ENCODE data around the gene UXS1. TPM values are rescaled to one million over a fixed set of nuclear protein-coding genes. Genes with fewer than 3 reads are reported as not detected.

UXS1 gene
- total RNA-seq, 1 donor from 2014 or later: 60.0 TPM

- Histone ChIP-seq H3K4me1 (peaks cover 35% of the 10 kb centered on the region), H3K27me3 (ENCODE audit: low read depth) (no peaks in the 10 kb centered on the region), H3K36me3 (no peaks in the 10 kb centered on the region), H3K9me3 (no peaks in the 10 kb centered on the region), H3K4me3 (no peak overlapping the region), H3K27ac (peak overlapping the region; percentile 33)
- DNase-seq: no peak
- TF ChIP-seq, protein P1, sequence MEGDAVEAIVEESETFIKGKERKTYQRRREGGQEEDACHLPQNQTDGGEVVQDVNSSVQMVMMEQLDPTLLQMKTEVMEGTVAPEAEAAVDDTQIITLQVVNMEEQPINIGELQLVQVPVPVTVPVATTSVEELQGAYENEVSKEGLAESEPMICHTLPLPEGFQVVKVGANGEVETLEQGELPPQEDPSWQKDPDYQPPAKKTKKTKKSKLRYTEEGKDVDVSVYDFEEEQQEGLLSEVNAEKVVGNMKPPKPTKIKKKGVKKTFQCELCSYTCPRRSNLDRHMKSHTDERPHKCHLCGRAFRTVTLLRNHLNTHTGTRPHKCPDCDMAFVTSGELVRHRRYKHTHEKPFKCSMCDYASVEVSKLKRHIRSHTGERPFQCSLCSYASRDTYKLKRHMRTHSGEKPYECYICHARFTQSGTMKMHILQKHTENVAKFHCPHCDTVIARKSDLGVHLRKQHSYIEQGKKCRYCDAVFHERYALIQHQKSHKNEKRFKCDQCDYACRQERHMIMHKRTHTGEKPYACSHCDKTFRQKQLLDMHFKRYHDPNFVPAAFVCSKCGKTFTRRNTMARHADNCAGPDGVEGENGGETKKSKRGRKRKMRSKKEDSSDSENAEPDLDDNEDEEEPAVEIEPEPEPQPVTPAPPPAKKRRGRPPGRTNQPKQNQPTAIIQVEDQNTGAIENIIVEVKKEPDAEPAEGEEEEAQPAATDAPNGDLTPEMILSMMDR (IDR thresholded peaks at IDR 0.05): no peak
- intact Hi-C loops (cut with DNase I): no loop called here
- no peak for ATAC-seq
These were observed 20.0 kb downstream of the UXS1 start for GRCh38 chr2:106174056-106174455.

- intact Hi-C loops (cut with DNase I): no loop called here
- TF ChIP-seq, protein P1 (IDR thresholded peaks at IDR 0.05): no peak
- Histone ChIP-seq H3K4me3 (no peak overlapping the region), H3K4me1 (peaks cover 44% of the 10 kb centered on the region), H3K36me3 (no peaks in the 10 kb centered on the region), H3K27ac (no peak overlapping the region), H3K27me3 (ENCODE audit: low read depth) (no peaks in the 10 kb centered on the region), H3K9me3 (no peaks in the 10 kb centered on the region)
- DNase-seq (no peak), ATAC-seq (no peak)
These were observed 21.5 kb downstream of the UXS1 start for GRCh38 chr2:106172649-106173048.

DNA sequence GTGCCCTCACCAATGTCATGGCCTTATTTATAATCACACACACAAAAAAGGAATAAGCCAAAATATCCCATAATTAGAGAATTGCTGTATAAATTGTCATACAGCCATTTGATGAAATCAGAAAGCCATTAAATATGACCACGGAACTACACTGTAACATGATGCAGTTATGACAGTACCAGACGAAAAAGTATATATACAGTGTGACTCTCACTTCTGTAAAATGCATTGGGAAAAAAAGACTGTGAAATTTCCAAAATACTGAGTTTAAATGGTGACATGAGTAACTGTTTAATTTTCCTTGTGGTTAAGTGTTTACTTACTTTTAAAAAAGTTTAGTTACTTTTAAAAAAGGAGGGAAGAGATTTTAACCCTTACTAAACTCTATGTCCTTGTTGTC lies 25.4 kb downstream of the UXS1 start:
- DNase-seq (no peak), ATAC-seq (peak in 1 of 2 donors; percentile 37)
- Histone ChIP-seq H3K36me3 (no peaks in the 10 kb centered on the region), H3K9me3 (no peaks in the 10 kb centered on the region), H3K27ac (no peak overlapping the region), H3K4me3 (no peak overlapping the region), H3K4me1 (peaks cover 26% of the 10 kb centered on the region), H3K27me3 (ENCODE audit: low read depth) (no peaks in the 10 kb centered on the region)
- intact Hi-C loops (cut with DNase I): no loop called here
- TF ChIP-seq, protein P1 (IDR thresholded peaks at IDR 0.05): no peak

DNA sequence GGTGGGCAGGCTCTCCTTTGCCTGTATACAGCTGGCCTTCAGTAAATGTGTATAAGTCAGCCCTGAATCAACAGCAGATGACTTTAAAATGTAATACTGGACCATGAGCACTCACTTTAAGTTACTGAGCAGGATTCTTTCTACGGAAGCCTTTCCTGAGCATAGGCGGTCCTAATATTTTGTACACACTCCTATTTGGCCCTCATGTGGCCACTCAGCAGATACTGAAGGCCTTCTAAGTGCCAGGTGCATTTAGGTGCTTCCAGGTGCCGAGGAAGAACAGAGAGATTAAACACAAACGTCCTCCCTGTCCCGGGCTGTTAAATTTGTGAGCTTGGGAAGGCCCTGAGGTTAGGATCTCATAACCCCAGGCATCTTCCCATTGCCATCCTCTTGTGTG lies 27.0 kb downstream of the UXS1 start:
- Histone ChIP-seq H3K4me1 (peaks cover 28% of the 10 kb centered on the region), H3K27me3 (ENCODE audit: low read depth) (no peaks in the 10 kb centered on the region), H3K27ac (no peak overlapping the region), H3K36me3 (no peaks in the 10 kb centered on the region), H3K4me3 (no peak overlapping the region), H3K9me3 (no peaks in the 10 kb centered on the region)
- ATAC-seq (peak; percentile 70 to 73), DNase-seq (no peak)
- TF ChIP-seq, protein P1 (IDR thresholded peaks at IDR 0.05): no peak
- intact Hi-C loops (cut with DNase I): no loop called here

GRCh38 chr2:106165561-106165960 lies 28.5 kb downstream of the UXS1 start:
- no peak for ATAC-seq
- intact Hi-C loops (cut with DNase I): no loop called here

More at GRCh38 chr2:106165561-106165960, 28.5 kb downstream of the UXS1 start:
- Histone ChIP-seq H3K9me3 (no peaks in the 10 kb centered on the region), H3K27me3 (ENCODE audit: low read depth) (no peaks in the 10 kb centered on the region), H3K4me1 (peaks cover 40% of the 10 kb centered on the region), H3K27ac (no peak overlapping the region), H3K4me3 (no peak overlapping the region), H3K36me3 (no peaks in the 10 kb centered on the region)
- DNase-seq: no peak
- TF ChIP-seq, protein P1 (IDR thresholded peaks at IDR 0.05): no peak
